GM12892 (cell line): ENCODE results near the gene SEPHS1.

ENCODE experiments used
- POLR2A ChIP-seq: IDR thresholded peaks from 2 replicates; pipeline ENCODE4 v1.6.1; 2011; ENCODE audit warnings: low read depth, low read length, control low read depth
- TAF1 ChIP-seq: IDR thresholded peaks from 2 replicates; pipeline ENCODE4 v1.6.1; 2011; ENCODE audit warnings: low read depth, mild to moderate bottlenecking, control low read depth, low read length, borderline replicate concordance

DNA sequence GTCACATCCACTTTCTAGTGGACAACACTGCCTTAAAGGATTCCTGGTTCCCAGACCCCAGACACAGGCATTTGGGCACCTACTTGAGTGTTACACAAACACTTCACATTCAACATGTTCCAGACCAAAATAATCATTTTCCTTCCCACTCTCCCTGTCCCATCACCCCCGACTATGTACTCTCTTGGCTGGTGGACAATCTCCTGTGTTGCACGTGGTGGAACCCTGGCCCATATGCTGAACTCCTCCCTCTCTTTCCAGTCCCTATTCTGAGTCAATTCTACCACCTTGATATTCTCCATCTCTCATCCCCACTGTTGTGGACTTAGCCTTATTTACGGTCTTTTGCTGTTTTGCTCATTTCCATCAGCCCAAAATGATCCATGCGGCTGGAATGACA is 8.3 kb upstream of the SEPHS1 start:
- TF ChIP-seq POLR2A (no peak), TAF1 (no peak)
